NCI-H69 (cell line): Measurements from ENCODE around the gene KRTAP12-2.
"Not testable (repeated sequence)": the region's sequence is repeated elsewhere in the genome, so short reads cannot be mapped to it uniquely, and the experiment has no call there.

ENCODE experiments used
- DNase-seq: peaks from one replicate; lab custom pipeline; 2025; lab: John Stamatoyannopoulos, UW

The KRTAP12-2 gene

DNA sequence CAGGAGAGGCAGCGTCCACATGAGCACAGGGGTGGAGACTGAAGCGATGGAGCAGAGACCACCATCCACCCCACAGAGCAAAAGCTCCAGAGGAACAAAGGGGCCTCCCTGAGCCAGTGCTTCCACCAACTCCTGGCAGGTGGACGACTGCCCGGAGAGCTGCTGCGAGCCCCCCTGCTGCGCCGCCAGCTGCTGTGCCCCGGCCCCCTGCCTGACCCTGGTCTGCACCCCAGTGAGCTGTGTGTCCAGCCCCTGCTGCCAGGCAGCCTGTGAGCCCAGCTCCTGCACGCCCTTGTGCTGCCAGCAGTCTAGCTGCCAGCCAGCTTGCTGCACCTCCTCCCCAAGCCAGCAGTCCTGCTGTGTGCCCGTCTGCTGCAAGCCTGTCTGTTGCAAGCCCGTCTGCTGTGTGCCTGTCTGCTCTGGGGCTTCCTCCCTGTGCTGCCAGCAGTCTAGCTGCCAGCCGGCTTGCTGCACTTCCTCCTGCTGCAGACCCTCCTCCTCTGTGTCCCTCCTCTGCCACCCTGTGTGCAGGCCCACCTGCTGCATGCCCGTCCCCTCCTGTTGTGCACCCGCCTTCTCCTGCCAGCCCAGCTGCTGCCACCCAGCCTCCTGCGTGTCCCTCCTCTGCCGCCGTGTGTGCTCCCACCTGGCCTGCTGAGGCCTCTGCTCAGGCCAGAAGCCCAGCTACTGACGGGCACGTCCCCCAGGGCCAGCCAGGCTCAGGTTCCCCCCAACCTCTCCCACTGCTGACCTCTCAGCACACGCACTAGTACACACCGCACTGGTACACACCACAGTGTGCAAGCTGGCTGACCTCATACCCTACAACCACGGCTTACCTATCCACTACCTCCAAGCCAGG is 35.6 kb upstream of the KRTAP12-2 start:
- peak; percentile 93 for DNase-seq

GRCh38 chr21:44701541-44701940 is 34.8 kb upstream of the KRTAP12-2 start:
- DNase-seq: peak; percentile 84

DNA sequence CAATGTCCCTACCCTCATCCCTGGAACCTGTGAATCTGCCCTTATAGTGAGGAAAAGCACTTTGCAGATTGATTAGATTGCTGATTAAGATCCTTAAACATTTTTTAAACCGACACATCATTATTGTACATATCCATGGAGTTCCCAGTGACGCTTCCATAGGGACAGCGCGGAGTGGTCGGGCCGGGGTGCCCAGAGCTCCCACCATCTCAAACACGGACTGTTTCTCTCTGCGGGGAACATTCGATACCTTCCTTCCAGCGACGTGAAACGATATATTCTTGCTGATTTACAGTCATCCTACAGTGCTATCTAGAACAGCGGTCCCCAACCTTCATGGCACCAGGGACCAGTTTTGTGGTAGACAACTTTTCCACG is 34.3 kb upstream of the KRTAP12-2 start:
- no peak for DNase-seq

GRCh38 chr21:44700101-44701022 is 33.6 kb upstream of the KRTAP12-2 start:
- peak; percentile 24 for DNase-seq

- no peak for DNase-seq
Observed at GRCh38 chr21:44699502-44700001, 32.8 kb upstream of the KRTAP12-2 start.

- DNase-seq: peak; percentile 95
Observed at GRCh38 chr21:44697811-44698734, 31.3 kb upstream of the KRTAP12-2 start.

GRCh38 chr21:44697172-44697810 is 30.6 kb upstream of the KRTAP12-2 start, which contains the start of gene KRTAP10-12:
TSS of gene KRTAP10-12 (plus strand) at chr21:44697172. CDS start at chr21:44697202, 30 bp downstream.
- DNase-seq: peak; percentile 95

DNA sequence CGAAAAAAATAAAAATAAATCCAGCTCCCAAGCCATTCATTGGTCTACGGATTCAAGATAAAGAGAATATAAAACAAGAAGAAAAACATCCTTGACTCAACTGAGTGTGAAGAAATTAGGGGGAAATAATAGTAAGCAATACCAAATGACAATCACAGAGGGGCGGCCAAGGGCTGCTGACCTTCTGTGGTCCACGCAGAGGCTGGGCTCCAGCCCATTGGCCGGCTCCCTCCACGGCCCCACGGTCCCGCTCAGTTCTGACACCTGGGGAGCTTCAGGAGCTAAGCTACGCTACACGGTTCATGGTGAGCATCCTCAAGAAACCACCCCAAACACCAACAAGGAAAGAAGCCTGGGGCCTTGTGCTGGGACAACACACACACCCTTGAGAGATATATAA is 29.8 kb upstream of the KRTAP12-2 start:
- DNase-seq: no peak

DNA sequence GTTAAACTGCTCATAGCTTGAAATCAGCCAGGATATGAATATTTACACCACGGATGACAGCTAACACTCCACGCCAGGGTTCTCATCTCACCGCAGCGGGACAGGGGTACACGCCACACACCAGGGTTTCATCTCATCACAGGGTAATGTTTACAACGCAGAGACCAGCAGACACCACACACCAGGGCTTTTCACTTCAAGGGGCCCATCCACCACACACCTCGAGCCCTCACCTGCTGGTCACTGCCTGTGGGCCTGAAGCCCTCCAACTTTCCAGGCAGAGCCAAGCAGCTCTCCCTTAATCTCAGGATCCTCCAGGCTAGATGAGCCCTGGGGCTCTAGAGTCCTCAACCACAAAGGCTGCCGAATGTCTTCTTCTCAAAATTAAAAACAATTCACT is 28.9 kb upstream of the KRTAP12-2 start:
- DNase-seq: no peak

DNA sequence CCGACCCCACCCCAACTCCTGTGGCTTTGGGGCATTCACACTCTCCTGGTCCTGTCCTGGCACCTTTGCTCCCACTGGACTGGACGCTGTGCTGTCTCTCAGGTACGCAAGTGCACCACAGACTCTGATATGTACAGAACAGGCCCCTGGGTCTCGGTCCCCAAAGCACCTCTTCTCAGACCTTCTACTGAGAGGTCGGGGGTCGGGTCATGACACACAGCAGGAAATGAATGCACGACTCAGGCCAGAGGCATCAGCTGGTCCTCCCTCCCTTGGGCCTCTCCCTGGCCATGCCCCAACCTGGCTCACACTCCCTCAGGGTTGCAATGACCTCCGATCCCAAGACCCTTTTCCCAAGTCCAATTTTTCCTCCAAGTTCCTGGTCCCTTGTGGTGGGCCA is 28.5 kb upstream of the KRTAP12-2 start:
- DNase-seq: no peak

DNA sequence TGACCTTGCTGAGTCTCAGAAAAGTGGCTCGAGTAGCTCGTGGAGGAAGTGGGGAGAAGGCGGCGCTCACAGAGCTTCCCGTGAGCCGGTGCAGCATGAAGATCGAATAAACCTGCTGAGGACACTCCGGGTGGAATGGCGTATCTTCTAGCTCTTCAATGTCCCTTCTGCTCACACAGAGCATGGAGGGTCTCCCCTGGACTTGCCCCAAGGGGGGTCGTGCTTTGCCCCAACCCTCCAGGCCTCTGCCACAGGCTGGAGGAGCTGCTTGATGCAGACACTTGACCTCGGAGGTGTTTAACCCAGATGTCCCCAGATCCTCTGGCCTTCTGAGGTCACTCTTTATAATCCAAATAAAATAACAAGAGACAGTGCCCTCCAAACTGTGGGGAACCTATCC is 28.0 kb upstream of the KRTAP12-2 start:
- DNase-seq: no peak

DNA sequence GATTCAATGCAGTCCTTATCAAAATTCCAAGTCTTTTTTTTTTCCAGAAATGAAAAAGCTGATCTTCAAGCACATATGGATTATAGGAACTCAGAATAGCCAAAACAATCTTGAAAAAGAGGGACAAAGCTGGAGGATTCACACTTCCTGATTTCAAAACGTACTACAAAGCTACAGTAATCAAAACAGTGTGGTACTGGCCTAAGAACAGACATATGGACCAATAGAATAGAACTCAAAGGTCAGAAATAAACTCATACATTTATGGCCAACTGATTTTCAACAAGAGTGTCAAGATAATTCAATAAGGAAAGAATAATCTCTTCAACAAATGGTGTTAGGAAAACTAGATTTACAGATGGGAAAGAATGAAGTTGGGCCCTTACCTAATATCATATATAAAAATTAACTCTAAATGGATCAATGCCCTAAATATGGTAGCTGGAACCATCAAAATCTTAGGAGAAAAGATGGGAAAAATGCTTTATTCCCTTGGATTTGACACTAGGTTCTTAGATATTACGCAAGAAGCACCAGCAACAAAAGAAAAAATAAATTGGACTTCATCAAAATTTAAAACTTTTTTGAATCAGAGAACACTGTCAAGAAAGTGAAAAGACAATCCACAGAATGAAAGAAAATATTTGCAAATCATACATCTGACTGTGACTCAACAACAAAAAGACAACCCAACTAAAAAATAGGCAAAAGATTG is 26.2 kb upstream of the KRTAP12-2 start:
- DNase-seq: no peak

GRCh38 chr21:44691686-44692085 is 25.0 kb upstream of the KRTAP12-2 start:
- no peak for DNase-seq

DNA sequence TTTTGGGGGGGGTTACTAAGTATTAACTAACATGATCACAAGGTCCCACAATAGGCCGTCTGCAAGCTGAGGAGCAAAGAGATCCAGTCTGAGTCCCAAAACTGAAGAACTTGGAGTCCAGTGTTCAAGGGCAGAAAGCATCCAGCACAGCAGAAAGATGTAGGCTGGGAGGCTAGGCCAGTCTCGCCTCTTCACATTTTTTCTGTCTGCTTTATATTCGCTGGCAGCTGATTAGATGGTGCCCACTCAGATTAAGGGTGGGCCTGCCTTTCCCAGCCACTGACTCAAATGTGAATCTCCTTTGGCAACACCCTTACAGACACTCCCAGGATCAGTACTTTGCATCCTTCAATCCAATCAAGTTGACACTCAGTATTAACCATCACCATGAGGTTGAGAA is 23.0 kb upstream of the KRTAP12-2 start:
- DNase-seq: not testable (repeated sequence)

DNA sequence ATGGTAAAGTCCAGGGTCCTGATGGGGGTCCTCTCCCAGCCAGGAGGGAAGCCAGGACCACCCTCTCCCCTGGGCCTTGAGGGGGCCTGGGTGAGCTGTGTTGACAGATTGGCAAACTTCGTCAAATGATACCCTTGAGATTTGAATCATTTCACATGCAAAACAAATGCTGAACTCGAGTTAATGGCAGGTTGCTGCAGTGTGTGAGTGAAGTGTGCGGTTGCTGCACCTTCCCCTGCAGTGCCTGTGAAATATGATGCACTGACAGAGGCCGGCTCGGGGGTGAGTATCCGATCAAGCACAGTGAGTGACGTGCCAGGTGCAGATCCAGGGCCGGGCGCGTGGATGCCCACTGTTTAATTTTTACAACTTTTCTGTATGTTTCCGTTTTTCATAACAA is 20.9 kb upstream of the KRTAP12-2 start:
- DNase-seq: peak; percentile 60

DNA sequence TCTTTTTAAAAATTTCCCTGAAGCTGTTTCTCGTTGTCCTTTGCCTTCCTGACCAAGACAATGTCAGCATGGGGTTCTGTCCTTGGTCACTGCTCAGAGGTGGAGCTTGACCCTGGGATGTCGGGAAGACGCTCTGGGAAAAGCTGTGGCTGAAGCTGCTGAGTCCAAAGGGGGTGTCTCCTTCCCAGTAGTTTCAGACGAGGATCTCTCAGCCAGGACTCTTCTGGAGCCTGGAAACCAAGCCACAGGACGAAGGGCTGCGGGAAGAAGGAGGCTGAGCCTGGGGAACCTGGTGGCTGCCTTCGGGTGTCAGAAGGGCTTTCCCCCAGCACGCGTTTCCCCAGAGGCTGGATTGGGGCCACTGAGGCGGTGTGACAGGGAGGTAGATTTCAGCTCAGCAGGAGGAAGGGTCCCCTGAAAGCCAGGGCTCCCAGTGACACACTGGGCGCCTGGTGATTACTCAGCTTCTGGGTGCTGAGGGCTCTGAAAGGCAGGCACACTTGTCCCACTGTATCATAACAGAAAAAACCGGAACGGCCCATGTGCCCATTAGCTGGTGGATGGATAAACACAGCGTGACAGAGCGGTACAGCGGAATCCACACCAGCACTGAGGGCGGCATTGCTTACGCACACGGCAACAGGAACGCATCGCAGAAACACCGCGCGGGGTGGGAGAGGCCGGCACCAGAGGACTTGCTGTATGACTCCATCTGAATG is 20.3 kb upstream of the KRTAP12-2 start:
- peak; percentile 30 for DNase-seq

DNA sequence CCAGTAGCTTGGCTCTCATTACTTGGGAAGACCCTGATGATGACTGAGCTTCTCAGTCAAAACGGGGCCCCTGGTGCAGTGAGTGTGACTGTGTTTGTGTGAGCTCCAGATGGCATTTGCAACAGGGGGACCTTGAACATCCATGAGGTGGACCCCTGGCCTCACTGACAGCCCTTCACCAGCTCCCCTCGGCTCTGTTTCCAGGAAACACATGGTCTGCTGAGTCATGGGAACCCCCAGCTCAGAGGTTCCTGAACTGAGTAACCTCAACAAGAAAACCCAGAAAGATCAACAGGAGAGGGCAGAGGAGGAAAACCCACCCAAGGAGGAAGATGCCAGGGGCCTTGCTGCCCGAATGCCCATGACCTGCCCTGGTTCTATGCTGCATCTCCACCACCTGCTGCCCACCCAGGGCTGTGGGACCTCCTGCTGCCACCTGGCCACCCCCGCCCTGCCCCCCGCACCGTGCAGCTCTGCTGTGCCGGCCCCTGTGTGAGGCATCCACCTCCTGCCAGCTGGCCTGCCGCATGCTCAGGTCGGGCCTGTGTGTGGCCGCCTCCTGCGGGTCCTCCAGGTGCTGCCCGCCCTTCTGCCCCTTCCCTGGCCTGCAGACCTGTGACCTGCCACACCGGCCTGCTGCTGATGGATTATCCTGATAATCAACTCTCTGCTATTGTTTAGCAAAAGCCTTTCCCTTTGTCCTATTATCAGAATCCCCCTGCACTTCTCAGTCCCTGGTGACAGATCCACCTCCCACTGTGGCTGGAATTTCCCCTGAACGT is 19.5 kb upstream of the KRTAP12-2 start:
- no peak for DNase-seq

GRCh38 chr21:44685050-44685449 is 18.3 kb upstream of the KRTAP12-2 start:
- DNase-seq: not testable (repeated sequence)

DNA sequence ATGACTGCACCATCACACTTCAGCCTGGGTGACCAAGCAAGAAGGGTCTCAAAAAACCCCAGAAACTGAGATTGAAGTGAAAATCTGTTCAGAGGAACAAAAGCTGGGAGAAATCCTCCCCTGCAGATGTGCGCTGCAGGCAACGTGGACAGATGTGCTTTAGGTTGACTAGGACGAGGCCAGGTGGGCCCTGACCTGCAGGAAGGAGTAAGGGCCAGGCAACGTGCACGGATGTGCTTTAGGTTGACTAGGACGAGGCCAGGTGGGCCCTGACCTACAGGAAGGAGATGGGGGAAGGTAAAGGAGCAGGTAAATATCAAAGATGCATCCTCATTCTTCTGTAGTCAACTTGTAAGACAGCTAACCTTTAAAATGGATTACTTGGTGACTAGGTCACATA is 17.8 kb upstream of the KRTAP12-2 start:
- no peak for DNase-seq
